ENCODE data around the gene GPBAR1.

GPBAR1 gene, protein sequence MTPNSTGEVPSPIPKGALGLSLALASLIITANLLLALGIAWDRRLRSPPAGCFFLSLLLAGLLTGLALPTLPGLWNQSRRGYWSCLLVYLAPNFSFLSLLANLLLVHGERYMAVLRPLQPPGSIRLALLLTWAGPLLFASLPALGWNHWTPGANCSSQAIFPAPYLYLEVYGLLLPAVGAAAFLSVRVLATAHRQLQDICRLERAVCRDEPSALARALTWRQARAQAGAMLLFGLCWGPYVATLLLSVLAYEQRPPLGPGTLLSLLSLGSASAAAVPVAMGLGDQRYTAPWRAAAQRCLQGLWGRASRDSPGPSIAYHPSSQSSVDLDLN

DNA sequence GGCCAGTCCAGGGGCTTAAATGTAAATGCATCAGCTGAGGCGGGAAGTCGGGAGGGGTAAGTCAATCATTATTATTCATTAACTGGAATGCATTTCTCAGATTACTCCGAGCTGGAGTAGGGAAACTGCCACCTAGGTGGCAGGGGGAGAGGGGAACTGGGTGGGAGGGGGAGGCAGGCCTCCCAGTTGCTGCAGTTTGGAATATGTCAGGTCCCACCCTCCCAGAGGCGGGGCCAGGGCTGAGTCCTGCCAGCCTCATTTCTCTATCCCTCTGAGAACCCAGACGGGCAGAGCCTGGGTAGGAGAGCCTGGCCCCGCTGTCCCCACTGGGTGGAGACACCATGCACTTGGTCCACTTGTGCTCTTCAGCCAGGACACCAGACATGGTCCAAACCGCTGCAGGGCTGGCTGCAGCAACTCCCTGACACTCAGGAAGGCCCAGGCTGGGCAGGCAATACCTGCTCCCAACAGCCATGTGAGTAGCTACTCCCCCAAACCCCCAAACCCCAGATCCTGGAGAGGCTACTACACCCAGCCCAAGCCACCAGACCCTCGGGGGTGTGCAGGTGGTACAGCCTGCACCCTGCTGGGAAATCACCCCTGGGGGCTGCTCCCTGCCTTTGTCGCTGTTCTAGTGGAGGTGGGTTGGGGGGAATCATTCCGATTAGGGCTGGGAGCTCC lies at the start of gene GPBAR1:
Gene GPBAR1 (plus strand): TSS at position 274 of the 681 bp plus-strand sequence. CDS start 1,710 bp downstream, outside the sequence.
- DNase-seq: no peak

DNA sequence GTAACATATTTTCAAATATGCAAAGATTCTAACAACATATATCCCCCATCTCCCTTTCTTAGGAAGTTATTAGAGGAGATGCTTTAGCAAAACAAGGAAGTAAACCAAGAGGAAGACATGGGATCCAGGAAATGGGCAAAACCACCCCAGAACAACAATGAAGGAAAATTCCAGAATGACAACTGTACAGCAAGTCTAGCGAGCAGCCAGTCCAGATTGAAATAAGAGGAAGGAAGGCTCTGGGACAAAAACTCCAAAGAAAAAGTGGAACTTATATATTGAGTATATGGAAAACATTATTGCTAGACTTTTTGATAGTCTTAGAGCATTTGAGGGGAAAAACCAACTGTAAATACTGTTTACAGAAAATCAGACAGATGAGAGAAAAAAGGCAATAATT lies 46.7 kb upstream of the GPBAR1 start:
- DNase-seq: no peak

DNA sequence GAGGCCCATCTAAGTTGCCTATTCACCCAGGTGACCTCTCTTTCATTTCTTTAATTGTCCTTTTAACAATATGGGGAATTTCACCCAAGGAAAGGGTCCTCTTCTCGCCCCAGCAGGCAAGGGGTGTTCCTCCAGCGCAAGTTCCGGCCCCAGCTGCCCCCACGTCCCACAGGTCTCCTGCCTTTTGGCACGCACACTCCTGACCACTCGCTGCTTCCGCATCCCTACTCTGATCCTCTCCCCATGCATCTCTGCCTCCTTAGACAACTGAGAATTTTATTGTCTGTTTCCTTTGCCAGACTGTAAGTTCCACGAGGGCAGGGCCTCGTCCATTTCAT lies 44.5 kb upstream of the GPBAR1 start:
- no peak for DNase-seq

DNA sequence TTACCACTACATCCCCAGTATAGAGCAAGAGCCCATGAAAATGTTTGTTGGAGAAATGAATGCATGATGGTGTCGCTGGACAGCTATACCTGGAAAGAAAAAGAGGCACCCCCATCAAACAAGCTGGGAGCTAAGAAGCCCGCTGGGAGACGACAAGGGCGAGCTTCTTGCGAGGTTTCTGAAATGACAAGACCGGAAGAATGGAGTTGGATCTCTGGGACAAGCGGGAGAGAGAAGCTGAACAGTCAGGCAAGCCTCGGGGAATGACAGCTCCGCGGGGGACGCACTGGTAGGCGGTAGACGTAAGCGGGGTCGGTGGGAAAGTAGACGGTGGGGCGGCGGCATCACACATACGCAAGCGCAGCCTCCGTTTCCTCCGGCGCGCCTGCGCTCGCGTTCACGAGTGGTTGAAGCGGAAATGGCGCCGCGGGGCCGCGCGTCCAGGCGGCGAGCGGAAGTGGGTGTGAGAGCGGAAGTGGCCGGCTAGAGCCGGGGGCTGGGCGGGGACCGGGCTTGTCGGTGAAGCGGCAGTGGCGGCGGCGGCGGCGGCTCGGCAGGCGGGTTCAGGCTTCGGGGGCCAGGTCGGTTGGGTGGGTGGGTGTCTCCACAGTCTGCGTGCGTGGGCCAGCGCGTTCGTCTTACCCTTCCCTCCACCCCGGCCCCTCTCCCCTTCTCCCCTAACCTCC lies 44.0 kb upstream of the GPBAR1 start, which contains the start of gene ARPC2:
Gene ARPC2 (plus strand): TSS at position 516 of the 686 bp plus-strand sequence. CDS start 282 bp downstream, outside the sequence.
- DNase-seq: peak; percentile 92 to 93

DNA sequence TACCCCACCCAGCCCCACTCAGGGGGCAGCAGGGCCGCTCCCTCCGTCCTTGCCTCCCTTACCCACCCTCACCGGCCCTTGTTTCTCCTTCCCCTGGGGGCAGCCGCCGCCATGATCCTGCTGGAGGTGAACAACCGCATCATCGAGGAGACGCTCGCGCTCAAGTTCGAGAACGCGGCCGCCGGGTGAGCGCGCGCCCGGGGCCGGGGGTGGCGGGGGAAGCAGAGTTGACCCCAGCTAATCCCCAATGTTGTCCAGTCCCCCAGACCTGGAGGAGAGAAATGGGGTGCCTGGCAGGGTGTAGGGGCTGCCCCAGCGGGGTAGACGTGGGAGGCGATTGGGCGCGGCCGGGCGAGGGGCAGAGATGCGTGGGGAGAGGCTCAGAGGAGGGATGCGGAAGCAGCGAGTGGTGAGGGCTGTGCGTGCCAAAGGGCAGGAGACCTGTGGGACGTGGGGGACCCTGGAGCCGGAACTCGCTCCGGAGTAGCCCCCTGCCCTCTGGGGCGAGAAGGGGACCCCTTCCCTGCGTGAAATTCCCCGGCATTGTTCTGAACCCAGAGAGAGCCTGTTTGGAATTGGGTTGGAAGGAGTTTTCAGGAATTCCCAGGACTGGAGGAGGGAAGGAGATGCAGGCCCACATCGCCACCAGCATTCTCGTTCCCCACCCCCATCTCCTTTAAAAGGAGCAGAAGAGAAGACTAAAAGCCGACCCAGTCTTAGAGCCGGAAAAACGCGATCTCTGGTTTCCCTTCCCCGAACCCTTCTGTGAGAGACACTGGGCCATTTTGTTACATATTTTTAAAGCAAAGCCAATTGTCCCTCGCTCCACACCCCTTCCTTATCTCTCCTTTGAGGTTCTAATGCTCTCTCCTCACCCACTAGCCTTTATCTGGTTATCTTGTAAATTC lies 43.2 kb upstream of the GPBAR1 start:
- DNase-seq: peak; percentile 66 to 84

DNA sequence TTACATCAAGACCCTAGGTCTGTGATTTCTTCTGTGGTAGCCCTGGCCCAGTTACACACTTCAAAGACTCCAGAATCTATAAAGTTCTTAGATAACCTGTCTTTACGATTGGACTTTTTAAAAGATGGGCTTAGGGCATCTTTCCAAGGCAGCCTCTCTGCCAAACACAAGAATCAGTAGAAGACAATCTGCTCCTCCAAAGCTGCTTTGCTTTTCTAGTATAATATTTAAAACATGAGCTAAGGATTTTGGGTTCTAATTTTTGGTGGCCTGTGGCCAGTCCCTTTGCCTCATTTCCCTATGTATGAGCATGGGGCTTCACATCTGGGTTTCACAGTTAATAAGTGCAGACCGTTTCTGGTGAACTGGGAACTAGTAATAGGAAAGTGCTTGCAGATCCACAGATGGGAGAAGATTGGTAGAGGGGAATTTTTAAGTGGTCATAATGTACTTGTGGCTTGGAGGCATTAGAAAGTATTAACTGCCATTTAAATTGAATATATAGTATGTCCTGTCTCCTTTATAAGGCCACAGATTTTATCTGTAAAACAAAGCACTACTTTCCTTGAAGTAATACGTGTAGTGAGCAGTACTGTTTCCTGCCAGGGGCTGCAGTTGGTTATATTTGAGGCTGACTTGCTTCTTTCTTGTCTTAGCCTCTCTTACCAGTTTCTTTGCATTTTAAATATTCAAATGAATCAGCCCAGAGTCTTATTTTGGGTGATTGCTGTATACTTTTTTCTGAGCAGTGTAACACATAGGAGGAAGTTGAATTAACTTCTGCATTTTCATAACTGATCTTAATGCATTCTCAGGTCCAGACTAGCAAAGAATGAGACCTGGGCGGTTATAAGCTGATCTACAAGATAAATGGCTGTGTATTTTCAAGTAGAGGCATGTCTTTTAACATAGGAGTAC lies 42.3 kb upstream of the GPBAR1 start:
- DNase-seq: no peak

DNA sequence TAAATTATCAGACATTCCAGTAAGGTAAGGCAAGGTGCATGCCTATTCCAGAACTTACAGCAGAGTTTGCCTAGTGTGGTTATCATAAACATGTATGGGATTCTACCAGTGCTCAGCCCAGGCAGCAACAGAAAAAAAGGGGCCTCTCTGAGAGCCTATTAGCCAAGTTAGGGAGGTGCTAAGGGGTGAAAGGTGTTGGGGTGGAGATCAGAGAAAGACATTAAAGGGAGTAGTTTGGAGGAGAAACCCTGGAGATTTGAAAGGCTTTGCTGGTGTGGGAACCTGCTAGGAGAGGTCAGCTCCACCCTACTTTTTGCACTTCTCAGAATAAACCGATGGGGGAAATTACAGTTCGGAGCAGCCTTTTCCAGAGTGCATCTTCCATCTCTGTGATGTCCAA lies 40.9 kb upstream of the GPBAR1 start:
- DNase-seq: no peak

DNA sequence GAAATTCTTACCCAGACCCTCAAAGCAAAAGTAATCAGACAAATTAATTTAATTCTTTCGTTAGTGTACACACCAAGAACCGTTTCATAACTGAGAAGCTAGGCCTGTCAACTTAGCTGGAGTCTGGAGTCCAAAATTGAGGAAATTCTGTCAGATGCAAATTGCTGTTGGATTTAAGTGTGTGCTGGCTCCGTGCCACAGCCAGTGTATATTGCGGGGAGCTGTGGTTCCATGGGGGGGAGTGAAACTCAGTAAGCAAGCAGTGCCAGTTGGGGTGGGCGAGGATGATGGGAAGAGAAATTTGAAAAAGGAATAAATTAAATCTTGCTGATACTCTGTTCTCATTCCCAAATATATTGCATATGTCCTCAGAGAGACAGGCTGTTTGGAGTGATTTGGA lies 39.8 kb upstream of the GPBAR1 start:
- no peak for DNase-seq

DNA sequence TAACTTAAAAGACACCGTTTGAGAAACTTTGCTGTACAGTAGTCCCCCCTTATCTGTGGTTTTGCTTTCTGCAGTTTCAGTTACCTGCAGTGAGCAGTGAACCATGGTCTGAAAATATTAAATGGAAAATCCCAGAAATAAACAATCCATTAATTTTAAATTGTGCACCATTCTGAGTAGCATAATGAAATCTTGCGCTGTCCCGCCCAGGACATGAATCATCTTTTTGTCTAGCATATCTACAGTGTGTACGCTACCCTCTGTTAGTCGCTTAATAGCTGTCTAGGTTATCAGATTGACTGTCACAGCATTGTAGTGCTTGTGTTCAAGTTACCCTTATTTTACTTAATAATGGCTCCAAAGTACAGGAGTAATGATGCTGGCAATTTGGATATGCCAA lies 37.8 kb upstream of the GPBAR1 start:
- DNase-seq: peak in 1 of 2 experiments; percentile 12

DNA sequence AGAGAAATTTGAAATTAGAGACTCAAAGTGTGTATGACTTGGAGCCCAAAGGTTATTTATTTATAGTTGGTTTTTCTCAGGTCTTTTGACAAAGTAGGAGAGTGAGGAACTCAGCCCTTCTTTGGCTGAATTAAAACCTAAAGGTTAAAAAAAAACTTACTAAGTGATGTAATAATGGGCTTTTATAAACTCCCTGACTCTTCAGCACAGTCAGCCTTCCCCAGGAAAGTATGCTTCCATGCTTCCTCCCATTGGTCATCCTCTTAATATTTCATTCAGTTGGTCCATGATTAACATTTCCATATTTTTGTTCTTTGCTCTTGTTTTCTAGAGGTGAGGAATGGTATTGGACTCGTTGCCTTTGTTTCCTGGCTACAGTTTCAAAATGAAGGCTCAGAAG lies 36.6 kb upstream of the GPBAR1 start:
- no peak for DNase-seq

DNA sequence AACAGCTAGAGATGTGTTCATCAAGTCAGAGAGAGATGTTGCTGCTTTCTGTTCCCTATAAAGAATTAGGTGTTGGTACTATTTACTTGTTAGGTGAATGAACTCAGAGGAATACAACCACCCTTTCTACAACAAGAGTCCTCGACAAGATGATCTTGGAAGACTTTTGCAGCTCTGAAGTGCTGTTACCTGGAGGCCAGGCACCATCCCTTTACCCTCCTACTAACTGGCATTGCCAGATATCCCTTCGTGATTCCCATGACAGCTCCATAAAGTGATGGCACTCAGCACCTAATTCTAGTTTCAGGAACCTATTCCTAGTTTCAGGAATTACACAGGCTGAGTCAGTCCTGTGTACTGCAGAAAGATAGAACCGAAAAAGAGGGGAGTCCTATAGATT lies 33.9 kb upstream of the GPBAR1 start:
- no peak for DNase-seq

DNA sequence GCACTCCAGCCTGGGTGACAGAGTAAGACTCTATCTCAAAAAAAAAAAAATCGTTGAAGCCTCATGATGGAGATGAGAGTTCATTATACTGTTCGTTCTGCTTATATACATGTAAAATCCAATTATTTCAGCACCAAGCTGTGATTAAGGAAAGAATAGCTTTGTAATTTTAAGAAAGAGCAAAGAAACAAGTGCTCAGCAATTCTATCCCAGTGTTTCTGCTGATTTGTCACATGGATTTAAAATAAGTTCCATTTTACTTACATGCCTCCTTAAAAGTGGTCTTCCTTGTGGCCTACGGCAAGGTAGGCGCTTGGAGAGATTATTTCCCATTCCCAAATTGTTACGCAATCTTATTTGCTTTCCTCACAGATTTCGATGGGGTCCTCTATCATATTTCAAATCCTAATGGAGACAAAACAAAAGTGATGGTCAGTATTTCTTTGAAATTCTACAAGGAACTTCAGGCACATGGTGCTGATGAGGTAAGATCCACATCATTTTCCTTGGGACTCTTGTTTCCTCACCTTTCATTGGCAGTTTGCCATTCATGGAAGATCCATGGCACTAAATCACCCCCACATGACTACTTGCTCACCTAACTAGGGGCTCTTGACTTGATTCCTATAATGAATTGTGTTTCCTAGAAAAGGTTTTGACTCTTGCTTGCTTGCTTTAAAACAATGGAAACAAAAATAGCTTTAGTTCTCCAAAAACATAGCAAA lies 32.3 kb upstream of the GPBAR1 start:
- DNase-seq: no peak

DNA sequence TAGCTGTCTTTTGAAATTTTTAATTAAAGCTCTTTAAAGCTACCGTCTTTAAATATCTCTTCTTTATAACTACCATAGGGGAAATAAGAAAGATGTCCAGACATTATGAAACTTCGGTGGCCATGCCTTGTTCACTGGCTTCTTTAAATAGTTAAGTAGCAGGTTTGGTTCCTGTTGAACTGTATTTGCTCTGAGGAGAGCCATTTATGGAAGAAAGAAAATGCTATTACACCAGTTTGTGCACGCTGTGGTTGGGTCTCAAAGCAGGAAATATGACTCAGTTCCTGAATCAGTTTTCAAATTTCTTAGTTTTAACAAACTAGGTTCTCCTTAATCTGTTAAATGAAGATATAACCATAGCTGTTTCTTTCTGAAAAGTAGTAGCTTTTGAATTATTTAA lies 31.6 kb upstream of the GPBAR1 start:
- peak in 1 of 2 experiments; percentile 42 for DNase-seq

DNA sequence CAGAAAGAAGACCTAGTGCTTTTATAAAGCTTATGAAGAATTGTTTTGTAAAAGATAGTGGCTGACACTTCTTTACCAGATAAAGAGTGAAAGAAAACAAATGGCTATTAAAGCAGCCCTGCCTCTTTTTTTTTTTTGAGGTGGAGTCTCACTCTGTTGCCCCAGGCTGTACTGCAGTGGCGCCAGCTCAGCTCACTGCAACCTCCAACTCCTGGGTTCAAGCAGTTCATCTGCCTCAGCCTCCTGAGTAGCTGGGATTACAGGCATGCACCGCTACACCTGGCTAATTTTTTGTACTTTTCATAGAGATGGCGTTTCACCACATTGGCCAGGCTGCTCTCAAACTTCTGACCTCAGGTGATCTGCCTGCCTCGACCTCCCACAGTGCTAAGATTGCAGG lies 31.0 kb upstream of the GPBAR1 start:
- DNase-seq: no peak

DNA sequence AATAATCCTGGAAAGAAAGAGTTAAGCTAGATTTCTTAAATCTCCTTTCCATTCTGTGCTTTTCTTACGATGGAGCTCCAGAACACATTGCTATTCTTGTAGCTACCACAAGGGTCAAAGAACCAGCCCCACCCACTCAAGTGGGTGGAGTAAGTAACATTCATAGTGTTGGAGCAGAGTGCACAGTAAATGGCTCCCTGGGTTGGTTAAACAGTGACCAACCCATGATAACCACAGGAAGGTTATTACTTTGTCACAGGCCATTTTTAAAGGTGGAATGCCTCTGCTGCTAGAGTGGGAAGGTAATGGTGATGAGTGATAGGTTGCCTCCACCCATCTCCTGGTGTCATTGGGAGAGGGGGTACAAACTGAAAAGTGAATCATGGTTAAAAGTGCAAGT lies 29.9 kb upstream of the GPBAR1 start:
- no peak for DNase-seq

DNA sequence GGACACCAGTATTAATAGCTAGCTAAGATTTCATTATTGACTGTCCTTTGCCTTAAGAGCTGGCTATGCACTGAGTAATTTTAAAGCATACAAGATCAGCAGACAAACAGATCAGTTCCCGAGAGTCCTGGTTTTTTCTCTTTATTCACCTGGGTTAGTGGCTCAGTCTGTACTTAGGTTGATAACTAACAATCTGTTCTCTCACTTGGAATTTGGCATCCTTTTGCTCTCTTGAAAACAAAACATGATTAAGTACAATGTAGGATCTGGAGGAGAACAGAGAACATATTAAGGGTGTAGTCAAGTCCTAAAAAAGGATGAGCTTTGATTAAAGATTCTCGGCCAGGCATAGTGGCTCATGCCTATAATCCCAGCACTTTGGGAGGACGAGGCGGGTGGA lies 27.3 kb upstream of the GPBAR1 start:
- no peak for DNase-seq

DNA sequence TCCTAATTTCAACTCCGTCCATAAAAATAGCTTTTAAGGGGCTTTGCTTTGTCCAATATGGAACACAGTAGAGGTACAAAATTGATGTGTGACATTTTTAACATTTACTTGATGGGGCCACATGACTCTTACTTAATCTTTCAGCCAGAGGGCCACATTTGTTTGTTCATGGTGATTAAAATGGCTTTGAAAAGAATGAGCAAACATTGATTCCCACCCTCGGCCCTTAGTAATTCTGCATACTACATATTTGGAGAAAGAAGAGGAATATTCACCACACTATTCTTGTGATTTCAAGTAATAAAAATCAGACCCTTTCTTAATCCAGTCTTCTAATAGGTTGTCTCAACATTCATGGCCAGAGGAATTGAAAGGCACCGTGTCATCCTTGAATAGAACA lies 26.3 kb upstream of the GPBAR1 start:
- no peak for DNase-seq

DNA sequence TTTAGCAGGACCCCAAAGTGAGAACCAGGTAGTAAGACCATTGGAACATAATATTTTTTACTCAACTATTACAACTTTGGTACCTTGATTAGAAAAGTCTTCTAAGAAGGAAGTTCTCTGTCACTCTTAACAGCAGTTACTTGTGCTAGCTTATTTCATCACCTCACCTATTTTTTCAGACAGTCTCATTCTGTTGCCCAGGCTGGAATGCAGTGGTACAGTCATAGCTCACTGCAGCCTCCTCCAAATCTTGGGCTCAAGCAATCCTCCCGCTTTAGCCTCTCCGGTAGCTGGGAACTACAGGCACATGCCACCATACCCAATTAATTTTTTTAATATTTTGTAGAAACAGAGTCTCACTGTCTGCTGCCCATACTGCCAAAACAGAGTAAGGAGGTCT lies 25.8 kb upstream of the GPBAR1 start:
- no peak for DNase-seq

DNA sequence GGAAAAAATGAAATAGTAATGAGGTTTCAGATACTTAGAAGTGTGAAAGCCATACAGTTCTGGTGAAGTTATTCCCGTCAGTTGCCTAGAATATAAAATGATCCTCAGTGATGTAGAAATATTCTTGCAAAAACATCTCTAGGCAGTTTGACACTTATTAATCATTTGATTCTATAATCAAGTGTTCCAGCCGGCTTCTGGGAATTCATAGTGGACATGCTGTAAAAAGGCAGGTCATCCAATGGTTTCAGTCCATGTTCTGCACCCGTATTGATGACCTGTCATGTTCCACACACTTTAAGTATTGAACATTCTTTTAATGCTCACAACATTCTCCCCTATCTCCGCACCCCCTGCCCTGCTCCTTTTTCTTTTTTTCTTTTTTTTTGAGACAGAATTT lies 24.0 kb upstream of the GPBAR1 start:
- no peak for DNase-seq

DNA sequence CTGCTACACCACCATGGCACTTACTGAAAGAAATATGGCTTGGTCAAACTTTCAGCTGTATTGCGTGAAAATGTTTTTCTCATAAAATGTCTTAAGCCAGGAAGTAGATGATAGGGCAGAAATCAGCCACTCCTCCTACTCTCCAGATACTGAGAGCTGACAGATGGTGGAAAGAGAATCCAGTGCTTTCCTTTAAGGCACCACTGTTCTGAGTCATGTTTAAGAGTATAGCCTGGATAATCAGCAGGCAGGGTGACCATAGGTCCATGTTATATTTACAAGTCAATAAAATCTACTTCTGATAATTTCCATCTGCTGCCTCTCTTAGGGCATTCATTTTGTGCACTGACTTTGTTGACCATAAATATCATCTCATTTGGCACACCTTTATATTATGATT lies 21.9 kb upstream of the GPBAR1 start:
- no peak for DNase-seq

DNA sequence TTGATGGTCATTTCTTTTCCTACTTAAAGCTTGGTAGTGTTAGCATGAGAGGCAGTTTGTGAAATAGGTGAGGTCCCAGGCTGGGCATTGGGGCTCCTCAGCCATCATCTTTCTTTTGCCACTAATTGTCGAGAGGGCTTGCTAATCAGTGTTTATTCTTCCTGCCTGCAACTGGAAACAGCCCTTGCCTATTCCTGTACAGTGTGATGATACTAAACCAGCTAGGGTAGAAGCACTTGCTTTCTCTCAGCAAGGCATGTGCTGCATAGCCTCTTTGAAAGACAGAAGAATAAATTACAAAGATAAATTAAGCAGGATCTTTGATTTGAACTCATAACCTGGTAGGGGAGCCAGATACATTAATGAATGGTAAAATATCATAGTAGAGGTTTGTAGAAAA lies 16.6 kb upstream of the GPBAR1 start:
- DNase-seq: no peak

Measured in stimulated activated CD4-positive, alpha-beta T cell treated with anti-CD3 and anti-CD28 coated beads, Interleukin-4, amount 100 ng/mL, for 4 hours (primary cell).